Activated naive CD4-positive, alpha-beta T cell treated with anti-CD3 and anti-CD28 coated beads, Interleukin-2, amount 50 U/mL, for 24 hours (primary cell): ENCODE measurements around the gene CACNG1.

Source experiments
- H3K27ac Mint-ChIP-seq: one replicate; pipeline ENCODE4 v1.8.0; 2021; ENCODE audit warnings: mild to moderate bottlenecking, mixed read lengths
- H3K27me3 Mint-ChIP-seq: one replicate; pipeline ENCODE4 v1.8.0; 2021; ENCODE audit warnings: mixed read lengths
- H3K36me3 Mint-ChIP-seq: one replicate; pipeline ENCODE4 v1.8.0; 2021; ENCODE audit warnings: mixed read lengths
- H3K4me1 Mint-ChIP-seq: one replicate; pipeline ENCODE4 v1.8.0; 2021; ENCODE audit warnings: mixed read lengths
- H3K4me3 Mint-ChIP-seq: one replicate; pipeline ENCODE4 v1.8.0; 2021; ENCODE audit warnings: mild to moderate bottlenecking, mixed read lengths
- H3K9me3 Mint-ChIP-seq: one replicate; pipeline ENCODE4 v1.8.0; 2021; ENCODE audit warnings: mixed read lengths

CACNG1 gene

DNA sequence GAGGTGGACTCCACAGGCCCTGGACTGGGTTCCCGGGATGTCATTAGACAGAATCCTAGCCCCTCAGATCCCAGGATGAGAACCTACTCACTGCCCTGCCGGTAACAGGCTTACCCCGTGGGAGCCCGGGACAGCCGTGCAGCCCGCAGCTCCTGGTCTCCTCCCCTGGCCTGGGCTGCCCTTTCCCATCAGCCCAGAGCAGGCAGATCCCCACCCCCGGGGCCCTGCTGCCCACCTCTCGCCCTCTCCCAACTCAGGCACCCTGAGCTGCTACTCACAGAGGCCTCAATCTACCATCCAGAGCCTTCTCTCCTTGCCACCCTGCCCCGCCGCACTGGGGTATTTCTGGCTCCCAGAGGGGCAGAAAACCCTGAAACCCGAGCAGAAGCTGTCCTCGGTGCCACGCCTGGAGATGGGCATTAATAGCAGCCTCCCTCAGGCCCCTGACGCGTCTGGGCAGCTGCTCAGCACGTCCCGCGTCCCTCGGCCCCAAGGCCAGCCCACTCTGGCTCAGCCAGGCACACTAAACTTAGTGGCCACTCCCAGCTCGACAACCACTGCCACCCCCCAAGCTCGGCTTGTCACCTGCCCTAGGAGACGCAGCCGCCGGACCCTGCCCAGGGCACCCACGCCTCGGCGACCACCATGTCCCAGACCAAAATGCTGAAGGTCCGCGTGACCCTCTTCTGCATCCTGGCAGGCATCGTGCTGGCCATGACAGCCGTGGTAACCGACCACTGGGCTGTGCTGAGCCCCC, at the start of gene CACNG1:
TSS of gene CACNG1 (plus strand) at position 539 of the 757 bp plus-strand sequence. CDS start at position 646, 107 bp downstream.
- peaks cover 10% of the 10 kb centered on the region for H3K9me3 Mint-ChIP-seq
- H3K27ac Mint-ChIP-seq, result no peak within 1 kb of the TSS
- peaks cover 2% of the 10 kb centered on the region for H3K27me3 Mint-ChIP-seq
- peaks cover 7% of the 10 kb centered on the region for H3K36me3 Mint-ChIP-seq
- no peak within 1 kb of the TSS for H3K4me3 Mint-ChIP-seq
- H3K4me1 Mint-ChIP-seq, result no peaks in the 10 kb centered on the region

DNA sequence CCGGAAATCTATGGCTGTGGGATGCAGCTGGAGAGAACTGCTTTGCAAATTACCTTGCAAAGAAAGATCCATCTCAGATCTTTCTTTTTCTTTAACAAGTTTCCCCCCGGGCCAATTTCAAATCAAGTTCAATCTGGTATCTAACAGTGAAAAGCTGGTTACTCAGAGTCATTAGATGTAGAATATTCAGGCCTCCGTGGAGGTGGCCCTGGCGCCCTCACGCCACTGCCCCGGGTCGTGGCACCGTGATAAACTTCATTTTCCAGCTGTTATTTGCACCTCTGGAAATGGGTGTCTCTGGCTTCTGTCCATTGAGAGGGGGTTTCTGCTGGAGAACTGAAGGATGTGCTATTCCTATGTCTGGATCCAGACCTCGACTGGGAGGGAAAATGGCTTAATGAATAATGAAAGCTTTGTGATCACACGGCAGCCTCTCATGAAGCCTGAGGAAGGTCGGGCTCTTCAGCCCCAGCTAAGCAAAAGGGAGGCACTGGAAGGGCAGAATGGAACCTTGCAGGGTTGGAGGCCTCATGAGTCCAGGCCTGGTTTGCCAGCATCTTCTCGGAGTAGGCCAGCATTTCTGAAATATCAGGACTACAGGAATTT, 49.3 kb upstream of the CACNG1 start:
- no peak overlapping the region for H3K27ac Mint-ChIP-seq
- H3K36me3 Mint-ChIP-seq, result no peaks in the 10 kb centered on the region
- peaks cover 8% of the 10 kb centered on the region for H3K27me3 Mint-ChIP-seq
- H3K4me3 Mint-ChIP-seq, result no peak overlapping the region
- no peaks in the 10 kb centered on the region for H3K9me3 Mint-ChIP-seq
- H3K4me1 Mint-ChIP-seq, result no peaks in the 10 kb centered on the region

DNA sequence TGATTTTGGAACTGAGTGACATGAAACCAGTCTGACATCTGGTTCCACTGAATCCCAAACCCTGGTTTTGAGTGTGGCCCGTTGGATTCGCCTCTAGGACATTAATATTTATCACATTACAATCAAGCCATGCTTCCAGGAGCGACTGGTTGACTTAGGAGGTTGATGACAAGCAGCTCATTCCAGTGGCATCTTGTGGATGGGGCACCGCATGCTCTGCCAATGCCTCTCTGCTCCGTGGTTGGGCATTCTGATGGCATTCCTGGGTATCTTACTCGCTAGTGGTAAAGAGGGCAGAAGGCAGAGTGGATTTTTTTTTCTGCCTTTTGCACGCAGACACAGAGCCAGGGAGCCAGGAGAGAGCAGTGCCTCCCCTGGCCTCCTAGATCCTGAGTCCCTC, 48.4 kb upstream of the CACNG1 start:
- H3K27me3 Mint-ChIP-seq, result peaks cover 4% of the 10 kb centered on the region
- no peaks in the 10 kb centered on the region for H3K4me1 Mint-ChIP-seq
- no peaks in the 10 kb centered on the region for H3K9me3 Mint-ChIP-seq
- H3K36me3 Mint-ChIP-seq, result no peaks in the 10 kb centered on the region
- H3K27ac Mint-ChIP-seq, result no peak overlapping the region
- no peak overlapping the region for H3K4me3 Mint-ChIP-seq

DNA sequence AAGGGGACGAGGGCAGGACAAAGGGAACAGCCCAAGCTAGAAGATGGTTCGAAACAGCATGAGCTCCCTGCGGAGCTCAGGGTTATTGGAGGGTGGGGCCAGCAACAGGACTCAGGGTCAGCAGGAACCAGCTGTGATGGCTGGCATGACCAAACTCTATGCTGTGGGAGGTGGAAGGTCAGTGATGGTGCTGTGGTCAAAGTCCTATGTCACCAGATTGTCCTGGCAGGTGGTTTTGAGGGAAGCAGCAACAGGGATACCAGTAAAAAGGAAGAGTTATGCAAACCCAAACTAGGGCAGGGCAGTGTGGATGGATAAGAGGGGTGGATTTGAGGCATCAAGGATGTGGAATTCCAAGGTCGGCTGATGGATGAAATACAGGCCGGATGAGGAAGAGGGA, 47.4 kb upstream of the CACNG1 start:
- Mint-ChIP-seq H3K4me3 (no peak overlapping the region), H3K9me3 (no peaks in the 10 kb centered on the region), H3K36me3 (no peaks in the 10 kb centered on the region), H3K4me1 (no peaks in the 10 kb centered on the region), H3K27me3 (peaks cover 1% of the 10 kb centered on the region), H3K27ac (peak overlapping the region; percentile 52)

GRCh38 chr17:67003231-67003630, 41.1 kb upstream of the CACNG1 start:
- Mint-ChIP-seq H3K9me3 (peaks cover 6% of the 10 kb centered on the region), H3K27ac (no peak overlapping the region), H3K4me3 (no peak overlapping the region), H3K27me3 (peaks cover 3% of the 10 kb centered on the region), H3K4me1 (no peaks in the 10 kb centered on the region), H3K36me3 (peaks cover 2% of the 10 kb centered on the region)

DNA sequence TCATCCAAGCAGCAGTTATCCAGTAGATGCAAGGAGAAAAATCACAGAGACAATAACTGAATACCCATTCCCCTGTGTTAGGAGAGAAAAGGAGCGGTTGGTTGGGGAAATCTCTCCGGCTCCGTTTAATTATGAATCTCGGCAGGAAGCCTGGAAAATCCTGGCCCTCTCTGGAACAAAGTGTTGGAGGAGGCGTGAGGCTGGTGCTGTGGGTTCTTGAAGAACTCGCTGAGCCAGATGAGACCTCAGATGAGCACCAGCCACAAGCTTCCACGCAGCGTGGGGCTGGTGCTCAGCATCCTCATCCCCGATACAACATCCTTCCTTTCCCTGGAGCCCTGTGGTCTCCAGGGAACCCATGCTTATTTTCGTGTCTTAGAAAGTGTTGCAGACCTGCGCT, 40.2 kb upstream of the CACNG1 start:
- Mint-ChIP-seq H3K27me3 (peaks cover 3% of the 10 kb centered on the region), H3K36me3 (peaks cover 2% of the 10 kb centered on the region), H3K4me3 (no peak overlapping the region), H3K9me3 (peaks cover 6% of the 10 kb centered on the region), H3K4me1 (no peaks in the 10 kb centered on the region), H3K27ac (no peak overlapping the region)

- Mint-ChIP-seq H3K4me1 (no peaks in the 10 kb centered on the region), H3K27me3 (peaks cover 6% of the 10 kb centered on the region), H3K27ac (no peak overlapping the region), H3K36me3 (peaks cover 2% of the 10 kb centered on the region), H3K9me3 (peaks cover 6% of the 10 kb centered on the region), H3K4me3 (no peak overlapping the region)
Measured at GRCh38 chr17:67007266-67007665, 37.1 kb upstream of the CACNG1 start.

- Mint-ChIP-seq H3K4me3 (no peak overlapping the region), H3K36me3 (peaks cover 2% of the 10 kb centered on the region), H3K27ac (no peak overlapping the region), H3K4me1 (no peaks in the 10 kb centered on the region), H3K27me3 (peaks cover 8% of the 10 kb centered on the region), H3K9me3 (peaks cover 6% of the 10 kb centered on the region)
Measured at GRCh38 chr17:67008101-67008500, 36.3 kb upstream of the CACNG1 start.

GRCh38 chr17:67011527-67012175, 32.7 kb upstream of the CACNG1 start:
- Mint-ChIP-seq H3K27ac (no peak overlapping the region), H3K4me1 (no peaks in the 10 kb centered on the region), H3K36me3 (peaks cover 2% of the 10 kb centered on the region), H3K9me3 (peaks cover 6% of the 10 kb centered on the region), H3K27me3 (peaks cover 9% of the 10 kb centered on the region), H3K4me3 (no peak overlapping the region)

DNA sequence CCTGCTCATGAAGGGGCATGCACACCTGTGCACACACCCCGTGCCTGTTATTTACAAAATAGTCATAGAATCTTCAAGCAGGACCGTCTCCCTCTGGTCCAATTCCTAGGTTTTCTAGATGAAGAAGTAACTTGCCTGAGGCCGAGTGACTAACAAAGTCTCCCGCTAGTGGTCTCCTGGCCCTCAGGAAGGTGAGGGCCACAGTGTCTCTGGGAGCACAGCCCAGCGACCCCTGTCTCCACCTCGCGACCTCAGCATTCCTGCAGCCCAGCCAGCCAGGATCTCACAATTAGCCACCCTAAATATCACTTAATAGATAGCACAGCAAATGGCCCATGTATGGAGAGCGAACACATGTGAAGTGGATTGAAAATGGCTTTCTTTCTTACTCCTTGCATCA, 30.5 kb upstream of the CACNG1 start:
- no peaks in the 10 kb centered on the region for H3K36me3 Mint-ChIP-seq

GRCh38 chr17:67015001-67015400, 29.4 kb upstream of the CACNG1 start:
- Mint-ChIP-seq H3K4me1 (no peaks in the 10 kb centered on the region), H3K9me3 (no peaks in the 10 kb centered on the region), H3K27ac (no peak overlapping the region), H3K4me3 (no peak overlapping the region), H3K36me3 (no peaks in the 10 kb centered on the region), H3K27me3 (peaks cover 9% of the 10 kb centered on the region)

More for the DNA sequence above, 30.5 kb upstream of the CACNG1 start:
- Mint-ChIP-seq H3K4me1 (no peaks in the 10 kb centered on the region), H3K4me3 (no peak overlapping the region), H3K27me3 (peaks cover 9% of the 10 kb centered on the region), H3K9me3 (no peaks in the 10 kb centered on the region), H3K27ac (no peak overlapping the region)

GRCh38 chr17:67016039-67016762, 28.2 kb upstream of the CACNG1 start:
- Mint-ChIP-seq H3K27me3 (peaks cover 9% of the 10 kb centered on the region), H3K36me3 (no peaks in the 10 kb centered on the region), H3K4me1 (no peaks in the 10 kb centered on the region), H3K27ac (no peak overlapping the region), H3K4me3 (no peak overlapping the region), H3K9me3 (no peaks in the 10 kb centered on the region)

DNA sequence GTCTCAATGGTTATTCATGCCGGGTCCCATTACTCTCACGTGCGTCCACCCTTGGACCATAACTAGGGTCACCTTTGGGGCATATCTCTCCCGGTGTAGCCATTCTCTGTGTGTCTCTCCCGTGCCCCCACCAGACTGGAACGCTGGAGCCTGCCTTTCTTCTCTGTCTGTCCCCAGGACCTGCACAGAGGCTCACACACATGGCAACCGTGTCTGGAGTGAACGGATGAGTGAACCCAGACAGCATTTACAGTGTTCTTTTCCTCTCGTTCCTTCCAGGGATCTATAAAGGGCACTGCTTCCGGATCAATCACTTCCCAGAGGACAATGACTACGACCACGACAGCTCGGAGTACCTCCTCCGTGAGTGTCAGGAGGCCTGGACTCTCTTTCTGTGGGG, 26.4 kb upstream of the CACNG1 start:
- Mint-ChIP-seq H3K4me1 (no peaks in the 10 kb centered on the region), H3K36me3 (no peaks in the 10 kb centered on the region), H3K4me3 (no peak overlapping the region), H3K27me3 (peaks cover 5% of the 10 kb centered on the region), H3K27ac (no peak overlapping the region), H3K9me3 (no peaks in the 10 kb centered on the region)

DNA sequence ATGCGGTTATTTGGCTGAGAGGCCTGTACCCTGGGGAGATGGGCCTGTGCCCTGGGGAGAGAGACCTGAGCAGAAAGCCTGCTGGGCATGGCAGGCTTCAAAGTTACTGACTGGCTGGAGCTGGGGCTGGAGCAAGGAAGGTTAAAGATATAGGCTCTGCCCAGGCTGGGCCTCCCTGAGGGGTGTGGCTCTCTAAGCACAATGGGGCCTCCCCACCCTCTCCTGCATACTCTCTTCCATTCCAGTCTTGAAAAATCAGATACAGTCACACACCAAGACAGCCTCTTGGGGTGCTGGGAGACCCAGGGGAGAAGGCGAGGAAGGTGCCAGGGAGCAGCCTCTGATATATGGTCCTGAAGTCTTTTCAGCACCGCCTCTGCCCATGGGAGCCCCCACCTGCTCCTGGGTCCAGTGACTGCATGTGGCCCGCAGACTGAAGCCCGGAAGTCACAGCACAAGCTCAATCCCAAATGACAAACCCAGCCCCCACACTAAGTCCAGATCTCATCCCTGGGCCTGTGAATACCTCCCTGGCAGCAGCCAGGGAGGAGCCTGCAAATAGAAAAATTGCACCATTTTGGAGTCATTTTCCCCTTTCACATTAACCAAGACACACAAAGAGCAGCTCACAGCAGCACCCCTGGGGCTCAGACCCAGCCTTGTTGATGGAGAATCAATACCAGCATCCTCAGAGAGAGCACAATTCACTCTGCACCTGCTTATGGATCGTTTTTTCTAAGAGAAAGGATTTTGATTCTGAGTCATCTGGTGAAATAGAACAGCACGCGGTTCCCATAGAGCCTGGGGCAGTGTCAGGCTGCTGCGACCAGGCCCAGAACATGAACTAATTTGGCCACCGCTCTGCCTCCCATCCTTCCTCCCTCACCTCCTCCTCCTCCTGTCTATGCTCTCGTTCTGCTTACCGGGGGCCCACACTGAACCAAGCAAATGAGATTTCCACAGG, 25.6 kb upstream of the CACNG1 start:
- no peak overlapping the region for H3K27ac Mint-ChIP-seq
- no peaks in the 10 kb centered on the region for H3K4me1 Mint-ChIP-seq
- no peak overlapping the region for H3K4me3 Mint-ChIP-seq
- no peaks in the 10 kb centered on the region for H3K36me3 Mint-ChIP-seq
- H3K27me3 Mint-ChIP-seq, result peaks cover 3% of the 10 kb centered on the region
- H3K9me3 Mint-ChIP-seq, result no peaks in the 10 kb centered on the region

DNA sequence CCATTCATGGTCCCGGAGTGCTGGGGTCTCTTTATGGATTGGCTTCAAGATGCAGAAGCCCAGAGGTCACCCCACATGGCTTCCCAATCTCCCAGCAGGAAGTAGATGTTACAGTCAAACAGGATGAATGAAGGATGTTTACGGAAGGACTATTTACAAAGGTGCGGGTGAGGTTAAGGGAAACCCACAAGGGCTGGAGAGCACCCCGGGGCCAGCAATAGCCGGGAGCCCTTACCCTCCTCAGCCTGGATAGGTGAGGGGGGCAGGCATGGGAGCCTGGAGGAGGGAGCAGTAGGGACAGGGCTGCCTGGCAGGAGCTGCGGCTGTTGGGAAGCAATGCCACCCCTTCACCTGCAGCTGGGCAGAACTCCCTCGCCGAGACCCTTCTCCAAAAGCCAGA, 24.5 kb upstream of the CACNG1 start:
- Mint-ChIP-seq H3K36me3 (no peaks in the 10 kb centered on the region), H3K27ac (no peak overlapping the region), H3K27me3 (peaks cover 3% of the 10 kb centered on the region), H3K9me3 (no peaks in the 10 kb centered on the region), H3K4me3 (no peak overlapping the region), H3K4me1 (no peaks in the 10 kb centered on the region)
